Endothelial cell of umbilical vein (primary cell): ENCODE data around the gene CARMIL1. TPM values are rescaled to one million over a fixed set of nuclear protein-coding genes. Genes with fewer than 3 reads are reported as not detected.
A peak's percentile ranks its signal among the peaks of the same experiment; 100 is the strongest.

Source experiments
- BruUV-seq: library from RNA; stranded (reverse); fragments of 400-500 nt; replicated peaks from 2 replicates; lab custom pipeline; 2021; lab: Mats Ljungman, UMichigan
- CTCF ChIA-PET: fragments of 300-600, 350-600 bp; sonication (Branson Sonifier 250); formaldehyde crosslinking; loops from one replicate; lab custom pipeline; 2021; ENCODE audit warnings: antibody characterized with exemption, inconsistent platforms; lab: Charles Lee
- POLR2A ChIA-PET: fragments of 300-600, 350-600 bp; sonication (Branson Sonifier 250); formaldehyde crosslinking; loops from one replicate; lab custom pipeline; 2021; ENCODE audit warnings: antibody characterized with exemption, inconsistent platforms; lab: Charles Lee
- DNase-seq: peaks from one replicate; pipeline ENCODE4 v3.0.0-alpha.2; 2011; ENCODE audit warnings: low read depth, low spot score
- FAIRE-seq: peaks from 2 replicates; lab custom pipeline; 2011; peaks lifted over from hg19 to GRCh38; lab: Jason Lieb, UNC
- H2AFZ ChIP-seq: 2 replicates; pipeline ENCODE4 v1.6.0; 2012; ENCODE audit warnings: low read depth, low read length, control low read depth, inconsistent platforms
- H3K27ac ChIP-seq: 2 replicates; pipeline ENCODE4 v1.5.1; 2011; ENCODE audit warnings: low read depth, mild to moderate bottlenecking, control low read depth, low read length, moderate library complexity; ENCODE audit not compliant: insufficient read depth
- H3K27me3 ChIP-seq, 2 experiments: 2 replicates each; pipeline versions ENCODE4 v1.6.0 to v1.6.1; 2011; ENCODE audit warnings: low read length in 2 of 2, mixed read lengths in 1 of 2; ENCODE audit not compliant: control insufficient read depth in 2 of 2, insufficient read depth in 2 of 2
- H3K36me3 ChIP-seq, 2 experiments: 2 replicates in 1 of 2; 3 replicates in 1 of 2; pipeline ENCODE4 v1.5.1; 2011; ENCODE audit warnings: low read length in 2 of 2, mild to moderate bottlenecking in 1 of 2, moderate library complexity in 1 of 2; ENCODE audit not compliant: control insufficient read depth in 2 of 2, insufficient read depth in 2 of 2; ENCODE audit errors: extremely low read depth in 1 of 2
- H3K4me1 ChIP-seq: 3 replicates; pipeline ENCODE4 v1.5.1; 2011; ENCODE audit warnings: mild to moderate bottlenecking, low read length; ENCODE audit not compliant: control insufficient read depth, insufficient read depth; ENCODE audit errors: extremely low read depth
- H3K4me2 ChIP-seq: 2 replicates; pipeline ENCODE4 v1.6.1; 2011; ENCODE audit warnings: low read length, control low read depth, mixed read lengths; ENCODE audit not compliant: insufficient read depth
- H3K4me3 ChIP-seq, 3 experiments: fragments of 200-600 bp in 1 of 3; sonication (generic), shearing (Covaris generic) in 1 of 3; replicated peaks in 1 of 3; 2 replicates each; pipeline ENCODE4 v1.5.1; 2011 to 2016; ENCODE audit warnings: control low read depth in 3 of 3, low read length in 3 of 3, mild to moderate bottlenecking in 2 of 3, inconsistent platforms in 1 of 3, low read depth in 1 of 3, moderate library complexity in 1 of 3; ENCODE audit not compliant: insufficient read depth in 1 of 3
- H3K79me2 ChIP-seq: 2 replicates; pipeline ENCODE4 v1.6.0; 2012; ENCODE audit warnings: low read length, inconsistent platforms; ENCODE audit not compliant: control insufficient read depth, insufficient read depth
- H3K9ac ChIP-seq: replicated peaks from 2 replicates; pipeline ENCODE3; 2011; ENCODE audit warnings: low read length, control low read depth; ENCODE audit not compliant: insufficient read depth; ENCODE audit errors: extremely low read depth
- H3K9me1 ChIP-seq: replicated peaks from 3 replicates; pipeline ENCODE4 v1.6.0; 2011; ENCODE audit warnings: mild to moderate bottlenecking, low read length; ENCODE audit not compliant: control insufficient read depth, insufficient read depth; ENCODE audit errors: extremely low read depth
- H3K9me3 ChIP-seq: replicated peaks from 2 replicates; pipeline ENCODE4 v1.5.1; 2012; ENCODE audit warnings: low read length, inconsistent platforms; ENCODE audit not compliant: control insufficient read depth, insufficient read depth
- H4K20me1 ChIP-seq: replicated peaks from 2 replicates; pipeline ENCODE3; 2011; ENCODE audit warnings: mild to moderate bottlenecking, low read length; ENCODE audit not compliant: control insufficient read depth, insufficient read depth; ENCODE audit errors: extremely low read depth
- EZH2 ChIP-seq: IDR thresholded peaks from 2 replicates; pipeline ENCODE4 v1.6.1; 2012; ENCODE audit warnings: borderline replicate concordance, low read depth, mild to moderate bottlenecking, moderate library complexity, low read length, inconsistent platforms; ENCODE audit not compliant: severe bottlenecking
- FOS ChIP-seq: IDR thresholded peaks from 2 replicates; pipeline ENCODE4 v1.6.1; 2011; ENCODE audit warnings: mild to moderate bottlenecking, low read length, moderate library complexity, borderline replicate concordance; ENCODE audit not compliant: insufficient read depth
- GATA2 ChIP-seq: IDR thresholded peaks from 2 replicates; pipeline ENCODE4 v1.7.0; 2011; ENCODE audit warnings: low read depth, mild to moderate bottlenecking, moderate library complexity, mixed read lengths, low read length; ENCODE audit not compliant: insufficient read length, insufficient read depth
- JUN ChIP-seq: IDR thresholded peaks from 2 replicates; pipeline ENCODE4 v1.6.1; 2011; ENCODE audit warnings: borderline replicate concordance, low read depth; ENCODE audit not compliant: insufficient read length, insufficient read depth
- MYC ChIP-seq: IDR thresholded peaks from one replicate; pipeline ENCODE4 v1.6.1; 2011; ENCODE audit warnings: mild to moderate bottlenecking, low read depth, low read length
- POLR2A ChIP-seq: IDR thresholded peaks from 2 replicates; pipeline ENCODE4 v1.6.1; 2012; ENCODE audit warnings: low read depth, mild to moderate bottlenecking, control low read depth, low read length
- POLR2AphosphoS5 ChIP-seq: IDR thresholded peaks from 2 replicates; pipeline ENCODE4 v1.6.1; 2012; ENCODE audit warnings: low read depth, mild to moderate bottlenecking, control low read depth, low read length, moderate library complexity; ENCODE audit not compliant: insufficient read depth
- dilution Hi-C: fragments of 300-500 bp; cut with MboI; formaldehyde crosslinking; loops from one replicate; pipeline ENCODE4 v1.15.0; 2019; ENCODE audit warnings: low sequenced_read_pairs; ENCODE audit not compliant: extremely low pct_ligation_motif_present
- intact Hi-C: fragments of 100-400 bp; cut with micrococcal nuclease; formaldehyde crosslinking; loops from one replicate; pipeline ENCODE4 v1.10.0; 2022
- polyA plus RNA-seq, 4 experiments: library from polyadenylated mRNA; depleted of rRNA in 3 of 4; stranded (reverse) in 3 of 4; unstranded in 1 of 4; fragments of >200 nt; gene quantifications; 2 replicates each; pipeline versions ENCODE4 v1.2.1 to v1.2.3, GENCODE V29; 2011 to 2012; ENCODE audit warnings: missing spikeins in 1 of 4
- total RNA-seq: library from RNA; stranded (reverse); gene quantifications from 2 replicates; pipeline ENCODE4 v1.2.3, GENCODE V29; 2021
- TF ChIP-seq, protein P1 (sequence below), 2 donors: IDR thresholded peaks; 1 replicate in 1 of 2; 2 replicates in 1 of 2; pipeline ENCODE4 v1.5.1; 2011; ENCODE audit warnings: low read length in 2 of 2, mild to moderate bottlenecking in 2 of 2, moderate library complexity in 2 of 2, control low read depth in 1 of 2, inconsistent platforms in 1 of 2, low read depth in 1 of 2; ENCODE audit not compliant: insufficient read depth in 1 of 2; ENCODE audit errors: extremely low read depth in 1 of 2
- TF ChIP-seq, protein P2 (sequence below): IDR thresholded peaks from 2 replicates; pipeline ENCODE4 v1.6.1; 2011; ENCODE audit not compliant: insufficient read depth, insufficient read length

Gene CARMIL1
- total and polyA plus RNA-seq, 2 donors (not counting 3 experiments of a cell fraction or from before 2014, with no cell fraction given): 1.3 to 8.7 TPM

DNA sequence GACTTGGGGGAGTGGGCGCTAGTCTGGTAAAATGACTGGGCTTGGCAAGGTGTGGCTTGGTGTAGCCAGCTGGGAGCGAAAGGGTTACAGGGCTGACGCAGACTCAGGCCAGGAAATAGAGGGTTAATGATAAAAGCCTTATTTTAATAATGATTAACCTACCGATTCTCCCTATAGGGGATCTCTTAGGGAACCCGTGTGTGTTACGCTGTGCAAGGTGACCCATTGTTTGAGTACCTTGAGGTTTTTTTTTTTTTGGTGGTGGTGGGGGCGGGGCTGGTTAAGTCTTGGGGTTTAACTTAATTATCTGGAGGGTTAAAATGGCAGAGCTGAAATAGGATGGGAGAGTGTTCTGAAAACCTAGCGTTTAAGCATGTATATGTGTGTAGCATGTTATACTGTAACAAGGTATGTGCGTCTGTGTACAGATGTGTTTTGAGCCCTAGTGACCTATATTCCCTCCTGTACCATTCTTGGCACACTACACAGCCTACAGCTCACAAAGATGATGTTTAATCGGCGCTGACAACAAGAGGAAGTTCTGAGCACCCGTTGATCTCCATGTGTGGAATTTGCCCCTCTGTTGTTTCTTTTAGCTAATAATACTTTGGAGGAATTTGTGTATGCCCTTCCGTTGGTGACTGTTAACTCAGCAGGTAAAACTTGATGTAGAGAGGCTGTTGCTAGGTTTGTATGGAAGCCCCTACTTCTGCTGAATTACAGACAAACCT lies 1.3 kb downstream of the CARMIL1 start:
- no peaks in the 10 kb centered on the region for H4K20me1 ChIP-seq
- no peaks in the 10 kb centered on the region for H3K9me1 ChIP-seq
- TF ChIP-seq GATA2 (no peak), POLR2A (no peak), EZH2 (no peak), JUN (no peak), POLR2AphosphoS5 (no peak), FOS (no peak), MYC (no peak)
- TF ChIP-seq, protein P1, sequence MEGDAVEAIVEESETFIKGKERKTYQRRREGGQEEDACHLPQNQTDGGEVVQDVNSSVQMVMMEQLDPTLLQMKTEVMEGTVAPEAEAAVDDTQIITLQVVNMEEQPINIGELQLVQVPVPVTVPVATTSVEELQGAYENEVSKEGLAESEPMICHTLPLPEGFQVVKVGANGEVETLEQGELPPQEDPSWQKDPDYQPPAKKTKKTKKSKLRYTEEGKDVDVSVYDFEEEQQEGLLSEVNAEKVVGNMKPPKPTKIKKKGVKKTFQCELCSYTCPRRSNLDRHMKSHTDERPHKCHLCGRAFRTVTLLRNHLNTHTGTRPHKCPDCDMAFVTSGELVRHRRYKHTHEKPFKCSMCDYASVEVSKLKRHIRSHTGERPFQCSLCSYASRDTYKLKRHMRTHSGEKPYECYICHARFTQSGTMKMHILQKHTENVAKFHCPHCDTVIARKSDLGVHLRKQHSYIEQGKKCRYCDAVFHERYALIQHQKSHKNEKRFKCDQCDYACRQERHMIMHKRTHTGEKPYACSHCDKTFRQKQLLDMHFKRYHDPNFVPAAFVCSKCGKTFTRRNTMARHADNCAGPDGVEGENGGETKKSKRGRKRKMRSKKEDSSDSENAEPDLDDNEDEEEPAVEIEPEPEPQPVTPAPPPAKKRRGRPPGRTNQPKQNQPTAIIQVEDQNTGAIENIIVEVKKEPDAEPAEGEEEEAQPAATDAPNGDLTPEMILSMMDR (IDR thresholded peaks at IDR 0.05; ENCODE audit: extremely low read depth in 1 of 2, insufficient read depth in 1 of 2, low read depth in 1 of 2, low read length in 2 of 2): no peak
- TF ChIP-seq, protein P2, sequence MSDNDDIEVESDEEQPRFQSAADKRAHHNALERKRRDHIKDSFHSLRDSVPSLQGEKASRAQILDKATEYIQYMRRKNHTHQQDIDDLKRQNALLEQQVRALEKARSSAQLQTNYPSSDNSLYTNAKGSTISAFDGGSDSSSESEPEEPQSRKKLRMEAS: no peak
- no peak overlapping the region for H3K27ac ChIP-seq
- no peaks in the 10 kb centered on the region for H3K36me3 ChIP-seq
- H3K4me2 ChIP-seq: peak overlapping the region; percentile 72
- DNase-seq (peak; percentile 22), FAIRE-seq (peak; percentile 67)
- dilution Hi-C loops (no loop called here), intact Hi-C loops (no loop called here)
- BruUV-seq: no TSS peak
- ChIA-PET CTCF (interaction anchor here (2.2 to 6.4 kb wide), 4 partner anchors 14 to 276 kb away, joined by 21 to 161 read pairs (median 39); no protein-coding TSS in a partner anchor), POLR2A (interaction anchor here (0.6 kb wide), 1 partner anchor 581 kb away, joined by 5 read pairs; no protein-coding TSS in a partner anchor)
- no peak overlapping the region for H3K9ac ChIP-seq
- H3K4me1 ChIP-seq: peaks cover 10% of the 10 kb centered on the region
- H3K4me3 ChIP-seq: peak overlapping the region in 2 of 3 experiments; percentile 74 to 90
- no peaks in the 10 kb centered on the region for H3K79me2 ChIP-seq
- no peak overlapping the region for H2AFZ ChIP-seq
- H3K9me3 ChIP-seq: no peaks in the 10 kb centered on the region
- H3K27me3 ChIP-seq: no peaks in the 10 kb centered on the region
